Medulla oblongata (tissue), 1 donor: ENCODE data around the gene MTOR.
"Not testable (repeated sequence)": the region's sequence is repeated elsewhere in the genome, so short reads cannot be mapped to it uniquely, and the experiment has no call there.

ENCODE experiments used
- DNase-seq: peaks from one replicate; pipeline ENCODE4 v3.0.0-alpha.2; 2015; ENCODE audit errors: extremely low spot score

Gene MTOR

DNA sequence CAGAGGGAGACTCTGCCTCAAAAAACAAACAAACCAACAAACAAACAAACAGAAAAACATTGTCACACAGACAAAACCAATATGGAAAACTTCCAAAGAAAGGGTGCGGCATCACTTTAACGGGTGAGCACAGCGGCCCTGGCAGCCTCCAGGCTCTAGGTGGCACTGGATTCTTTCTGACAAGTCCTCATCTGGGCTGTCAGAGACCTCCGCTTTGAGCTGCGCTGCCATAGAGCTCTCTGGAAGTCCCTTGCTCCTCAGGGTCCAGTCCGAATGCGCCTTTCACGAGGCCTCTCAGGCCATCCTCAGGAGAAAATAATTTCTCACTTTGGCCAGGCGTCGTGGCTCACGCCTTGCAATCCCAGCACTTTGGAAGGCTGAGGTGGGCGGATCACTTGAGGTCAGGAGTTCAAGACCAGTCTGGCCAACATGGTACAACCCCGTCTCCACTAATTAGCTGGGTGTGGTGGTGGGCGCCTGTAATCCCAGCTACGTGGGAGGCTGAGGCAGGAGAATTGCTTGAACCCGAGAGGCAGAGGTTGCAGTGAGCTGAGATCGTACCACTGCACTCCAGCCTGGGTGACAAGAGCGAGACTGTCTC lies 198.3 kb downstream of the MTOR start:
- not testable (repeated sequence) for DNase-seq

DNA sequence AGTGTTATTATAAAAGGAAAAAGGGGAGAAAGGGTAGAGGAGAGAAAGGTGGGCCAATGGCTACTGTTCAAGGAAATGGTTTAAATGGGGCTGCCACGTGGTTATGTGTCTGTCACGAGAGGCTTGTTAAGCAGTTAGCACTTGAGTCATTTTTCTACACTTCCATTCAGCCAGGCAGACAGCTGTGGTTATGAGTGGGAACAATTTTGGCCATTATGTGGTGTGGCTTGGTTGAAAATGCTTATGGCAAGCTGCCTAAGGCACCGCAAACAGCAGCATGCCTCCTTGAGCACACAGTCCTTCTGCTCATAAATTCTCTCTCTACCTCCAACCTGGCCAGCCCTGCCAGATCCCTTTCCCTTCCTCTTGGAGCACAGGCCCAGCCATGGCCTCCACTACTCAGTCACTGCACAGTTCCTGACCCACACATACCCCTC lies 199.4 kb downstream of the MTOR start:
- no peak for DNase-seq

DNA sequence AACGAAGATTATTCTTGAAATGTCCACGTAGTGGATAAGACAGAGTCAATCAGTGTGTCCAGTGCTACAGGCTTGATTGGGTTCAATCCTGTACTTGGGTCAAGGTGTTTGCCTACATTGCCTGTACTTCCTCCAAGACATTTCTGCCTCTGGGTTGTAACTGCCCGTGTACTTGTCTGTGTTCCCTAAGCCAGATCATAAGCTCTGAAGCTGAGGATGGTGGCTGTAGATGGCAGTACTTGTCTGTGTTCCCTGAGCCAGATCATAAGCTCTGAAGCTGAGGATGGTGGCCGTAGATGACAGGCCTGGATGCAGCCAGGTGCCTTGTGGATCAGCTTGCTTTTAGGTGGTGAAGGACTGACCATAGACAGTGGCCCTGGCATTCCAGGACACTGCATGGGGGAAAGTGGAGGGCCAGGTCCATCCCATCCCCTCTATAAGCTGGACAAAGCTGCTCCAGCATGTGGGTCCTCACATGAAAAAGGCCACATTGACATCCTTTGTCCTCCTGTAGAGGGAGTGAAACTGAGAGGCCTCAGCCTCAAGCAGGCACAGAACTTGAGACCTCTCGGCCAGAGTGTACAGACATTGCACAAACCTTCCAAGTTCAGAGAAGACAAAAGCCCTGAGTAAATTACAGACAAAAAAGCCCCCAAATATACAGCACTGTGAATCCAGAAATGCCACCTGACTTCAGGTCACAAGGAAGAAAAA lies 200.5 kb downstream of the MTOR start:
- DNase-seq = no peak

DNA sequence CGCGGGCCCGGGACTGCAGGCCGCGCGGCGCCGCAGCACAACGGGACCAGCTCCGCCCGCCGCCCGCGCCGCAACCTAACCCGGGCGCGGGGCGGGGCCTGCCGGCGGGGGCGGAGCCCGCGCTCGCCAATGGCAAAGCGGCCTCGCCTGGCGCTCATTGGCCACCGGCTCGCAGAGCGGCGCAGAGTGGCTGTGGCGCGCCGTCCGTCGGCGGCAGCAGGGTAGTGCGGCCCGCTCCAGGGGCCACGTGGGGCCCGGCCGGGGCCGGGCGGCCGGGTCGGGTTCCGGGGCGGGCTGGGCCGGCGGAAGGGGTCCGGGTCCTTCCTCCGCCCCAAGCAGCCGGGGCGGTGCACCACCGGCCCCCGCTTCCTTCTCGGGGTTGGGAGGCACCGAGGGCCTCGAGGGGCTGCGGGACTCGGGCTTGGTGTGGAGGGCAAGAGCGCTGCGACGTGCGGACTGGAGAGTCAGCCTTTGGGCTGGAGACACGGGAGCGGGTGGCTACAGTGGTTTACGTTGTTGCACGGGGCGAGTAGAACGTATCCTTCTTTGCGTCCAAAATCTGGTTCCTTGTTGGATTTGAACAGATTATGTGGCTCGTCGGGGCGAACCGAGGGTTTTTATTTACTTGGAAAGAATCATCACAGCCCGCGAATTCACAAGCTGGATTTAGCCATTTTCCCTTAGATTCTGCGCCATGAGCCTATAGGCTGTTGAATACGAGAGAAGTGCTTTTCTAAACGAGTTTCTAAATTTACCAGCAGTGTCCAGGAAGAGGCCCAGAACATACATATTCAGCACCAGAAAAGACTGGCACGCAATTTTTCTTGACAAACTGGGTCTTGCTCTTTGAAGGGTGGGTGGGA lies 202.2 kb downstream of the MTOR start, which contains the start of gene SRM:
Gene SRM, minus strand, starts transcription at position 51 of the 863 bp plus-strand sequence. CDS start 75 bp downstream, outside the sequence.
- peak; percentile 95 for DNase-seq

DNA sequence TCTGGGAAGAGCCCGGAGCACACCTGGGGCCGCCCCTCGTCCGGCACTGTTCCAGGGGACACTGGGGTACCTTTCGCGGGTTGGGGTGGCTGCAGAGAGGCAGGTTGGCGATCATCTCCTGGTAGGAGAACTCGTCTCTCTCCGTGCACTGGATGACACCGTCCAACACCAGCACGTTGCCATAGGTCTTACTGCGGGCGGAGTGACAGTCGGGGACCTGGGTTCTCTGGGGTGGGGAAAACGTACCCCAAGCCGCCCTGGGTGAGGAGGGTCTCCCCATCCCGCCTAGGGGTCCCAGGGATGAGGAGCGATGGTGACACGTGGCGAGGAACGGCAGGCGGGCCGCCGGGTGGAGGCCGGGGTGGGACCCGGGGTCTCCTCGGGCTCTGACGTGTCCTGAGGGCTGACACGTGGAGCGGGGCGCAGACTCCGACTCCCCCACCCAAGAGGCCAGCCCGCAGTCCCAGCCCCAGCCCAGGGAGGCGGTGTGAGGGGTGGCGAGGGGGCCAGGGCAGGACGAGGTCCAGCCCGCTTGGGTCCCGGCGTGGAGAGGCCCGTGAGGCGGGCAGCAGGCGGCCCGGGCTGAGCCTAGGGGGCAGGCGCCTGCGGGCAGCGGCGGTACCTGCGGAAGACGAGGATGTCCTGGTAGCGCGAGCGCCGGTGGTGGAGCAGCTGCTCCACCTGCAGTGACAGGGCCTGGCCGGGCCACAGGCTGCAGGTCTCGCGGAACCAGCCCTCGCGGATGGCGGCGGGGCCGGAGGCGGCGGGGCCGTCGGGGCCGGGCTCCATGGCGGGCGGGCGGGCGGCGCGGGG lies 203.0 kb downstream of the MTOR start:
- DNase-seq = no peak

DNA sequence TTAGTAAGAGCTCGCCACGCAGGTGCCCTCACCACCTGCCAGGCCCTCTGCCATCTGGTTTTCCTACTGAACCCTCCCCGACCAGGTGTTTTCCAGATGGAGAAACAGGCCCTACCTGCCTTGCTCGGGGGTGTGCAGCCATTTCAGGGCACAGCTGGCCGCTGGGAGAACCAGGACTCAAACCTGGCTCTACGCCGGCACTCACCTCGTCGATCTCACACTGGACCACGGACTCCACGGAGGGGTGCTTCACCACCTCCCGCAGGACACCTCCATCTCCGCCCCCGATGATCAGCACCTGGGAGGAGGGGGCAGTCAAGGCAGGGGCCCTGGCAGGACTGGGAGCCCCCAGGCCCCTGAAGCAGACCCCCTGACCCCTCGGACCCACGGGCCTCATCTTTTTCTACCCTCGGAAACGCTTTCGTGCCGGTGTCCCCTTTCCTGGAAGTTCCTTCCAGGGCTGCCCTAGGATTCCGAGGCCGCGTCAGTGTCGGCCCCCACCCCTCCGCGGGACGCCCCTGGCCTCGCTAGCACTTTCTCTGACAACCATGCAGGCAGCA lies 203.7 kb downstream of the MTOR start:
- DNase-seq = no peak

DNA sequence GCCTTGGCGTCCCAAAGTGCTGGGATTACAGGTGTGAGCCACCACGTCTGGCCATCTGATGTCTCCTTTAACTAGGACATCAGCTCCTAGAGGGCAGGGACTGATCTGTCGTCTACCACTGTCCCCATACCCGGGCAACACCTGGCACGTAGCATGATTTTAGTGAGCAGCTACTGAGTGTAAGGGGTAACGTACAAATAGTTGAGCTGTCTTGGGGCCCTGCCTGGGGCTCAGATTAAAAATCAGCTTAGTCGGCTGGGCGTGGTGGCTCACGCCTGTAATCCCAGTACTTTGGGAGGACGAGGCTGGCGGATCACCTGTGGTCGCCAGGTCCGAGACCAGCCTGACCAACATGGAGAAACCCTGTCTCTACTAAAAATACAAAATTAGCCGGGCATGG lies 204.3 kb downstream of the MTOR start:
- no peak for DNase-seq

DNA sequence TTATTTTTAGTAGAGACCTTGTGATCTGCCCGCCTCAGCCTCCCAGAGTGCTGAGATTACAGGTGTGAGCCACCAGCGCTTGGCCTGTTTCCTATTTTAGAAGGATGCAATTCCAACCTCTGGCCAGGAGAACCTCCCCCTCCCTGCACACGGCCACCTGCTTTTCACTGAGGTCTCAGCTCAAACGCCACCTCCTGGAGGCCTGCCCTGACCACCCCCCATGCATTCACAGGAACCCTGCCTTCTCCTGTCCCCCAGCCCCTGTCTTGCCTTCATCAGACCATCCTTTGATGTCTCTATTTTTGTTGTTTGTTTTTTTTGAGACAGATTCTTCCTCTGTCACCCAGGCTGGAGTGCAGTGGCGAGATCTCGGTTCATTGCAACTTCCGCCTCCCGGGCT lies 204.9 kb downstream of the MTOR start:
- no peak for DNase-seq
